K562 treated with DMSO at 1 percent for 4 hours (cell line): ENCODE results near the gene GALNT14. TPM values are rescaled to one million over a fixed set of nuclear protein-coding genes. Genes with fewer than 3 reads are reported as not detected.

Experiments used
- total RNA-seq: library from RNA; unstranded; fragments of 300-600 nt; gene quantifications from 2 replicates; pipeline ENCODE4 v1.2.3, GENCODE V29; 2022; ENCODE audit not compliant: insufficient read depth

The GALNT14 gene, protein sequence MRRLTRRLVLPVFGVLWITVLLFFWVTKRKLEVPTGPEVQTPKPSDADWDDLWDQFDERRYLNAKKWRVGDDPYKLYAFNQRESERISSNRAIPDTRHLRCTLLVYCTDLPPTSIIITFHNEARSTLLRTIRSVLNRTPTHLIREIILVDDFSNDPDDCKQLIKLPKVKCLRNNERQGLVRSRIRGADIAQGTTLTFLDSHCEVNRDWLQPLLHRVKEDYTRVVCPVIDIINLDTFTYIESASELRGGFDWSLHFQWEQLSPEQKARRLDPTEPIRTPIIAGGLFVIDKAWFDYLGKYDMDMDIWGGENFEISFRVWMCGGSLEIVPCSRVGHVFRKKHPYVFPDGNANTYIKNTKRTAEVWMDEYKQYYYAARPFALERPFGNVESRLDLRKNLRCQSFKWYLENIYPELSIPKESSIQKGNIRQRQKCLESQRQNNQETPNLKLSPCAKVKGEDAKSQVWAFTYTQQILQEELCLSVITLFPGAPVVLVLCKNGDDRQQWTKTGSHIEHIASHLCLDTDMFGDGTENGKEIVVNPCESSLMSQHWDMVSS
- total RNA-seq, result not detected in 2 replicates

DNA sequence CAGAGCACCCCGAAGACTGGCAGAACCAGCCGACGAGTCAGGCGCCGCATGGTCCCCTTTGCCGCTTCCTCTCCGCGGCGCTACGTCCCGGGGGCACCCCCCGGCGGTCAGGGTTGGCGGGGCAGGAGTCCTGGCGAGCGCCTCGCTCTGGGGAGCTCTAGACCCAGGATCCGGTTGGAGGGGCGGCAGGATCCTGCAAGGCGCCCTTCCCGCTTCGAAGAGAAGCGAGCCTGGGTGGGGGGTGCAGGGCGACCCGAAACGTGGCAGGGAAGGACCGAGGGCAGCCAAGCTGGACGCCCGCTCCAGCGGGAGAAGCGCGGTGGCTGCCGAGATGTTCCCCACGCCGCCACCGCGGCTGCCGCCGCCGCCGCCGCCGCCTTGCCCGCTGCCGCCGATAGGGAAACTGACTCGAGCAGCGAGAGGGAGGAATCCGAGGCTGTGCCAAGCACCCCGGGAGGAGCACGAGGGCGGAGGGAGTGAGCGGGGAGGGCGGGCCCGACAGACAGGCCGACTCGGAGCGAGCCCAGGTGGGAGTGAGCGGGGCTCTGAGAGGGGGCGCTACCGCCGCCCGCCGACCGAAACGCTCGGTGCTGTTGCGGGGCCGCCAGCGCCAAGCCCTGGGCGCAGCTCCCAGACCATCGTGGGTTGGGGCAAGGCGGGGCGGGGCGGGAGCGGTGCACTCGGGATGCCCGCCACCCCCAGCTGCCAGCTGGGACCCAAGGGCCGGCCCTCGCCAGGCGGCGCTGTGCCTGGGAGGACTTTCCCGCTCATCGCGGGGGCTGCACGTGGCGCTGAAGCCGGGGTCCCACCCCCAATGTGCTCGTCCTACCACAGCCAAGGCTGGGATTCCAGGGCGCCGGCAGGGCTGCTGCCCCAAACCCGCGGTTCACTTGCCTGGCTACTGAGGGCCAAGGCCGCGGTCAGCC lies at the start of gene GALNT14:
Gene GALNT14, minus strand, starts transcription at position 404 of the 926 bp plus-strand sequence. Its CDS starts 354 bp downstream, at position 50.

Other genes starting within 250 kb of the GALNT14 start
- not detected in 2 replicates for gene CAPN14, start 79.1 kb upstream of the GALNT14 start, total RNA-seq
- gene EHD3, start 95.7 kb upstream of the GALNT14 start, total RNA-seq, result 0.33 TPM in 1 of 2 replicates, not detected in the other